ENCODE data around the gene KRT37.
"Not testable (repeated sequence)": the region's sequence is repeated elsewhere in the genome, so short reads cannot be mapped to it uniquely, and the experiment has no call there.

The KRT37 gene

GRCh38 chr17:41439375-41439774, 15.0 kb upstream of the KRT37 start:
- Histone ChIP-seq H3K36me3 (ENCODE audit: control insufficient read depth in 2 of 2, insufficient read depth in 2 of 2, low read length in 2 of 2) (no peaks in the 10 kb centered on the region), H3K27ac (ENCODE audit: low read depth in 2 of 2, low read length in 2 of 2) (no peak overlapping the region), H3K4me1 (ENCODE audit: control insufficient read depth in 2 of 2, insufficient read depth in 2 of 2, low read length in 2 of 2) (no peaks in the 10 kb centered on the region), H3K4me3 (ENCODE audit: low read length in 2 of 2) (no peak overlapping the region), H3K27me3 (ENCODE audit: control insufficient read depth in 2 of 2, insufficient read depth in 2 of 2, low read length in 2 of 2) (peaks cover 0 to 4% of the 10 kb centered on the region in 2 donors), H3K9me3 (ENCODE audit: control insufficient read depth in 2 of 2, low read length in 2 of 2) (no peaks in the 10 kb centered on the region), H3K9ac (ENCODE audit: low read depth in 1 of 2, low read length in 2 of 2) (no peak overlapping the region)

- Histone ChIP-seq H3K36me3 (ENCODE audit: control insufficient read depth in 2 of 2, insufficient read depth in 2 of 2, low read length in 2 of 2) (no peaks in the 10 kb centered on the region), H3K4me1 (ENCODE audit: control insufficient read depth in 2 of 2, insufficient read depth in 2 of 2, low read length in 2 of 2) (no peaks in the 10 kb centered on the region), H3K27me3 (ENCODE audit: control insufficient read depth in 2 of 2, insufficient read depth in 2 of 2, low read length in 2 of 2) (no peaks in the 10 kb centered on the region), H3K27ac (ENCODE audit: low read depth in 2 of 2, low read length in 2 of 2) (no peak overlapping the region), H3K9ac (ENCODE audit: low read depth in 1 of 2, low read length in 2 of 2) (no peak overlapping the region), H3K4me3 (ENCODE audit: low read length in 2 of 2) (no peak overlapping the region), H3K9me3 (ENCODE audit: control insufficient read depth in 2 of 2, low read length in 2 of 2) (no peaks in the 10 kb centered on the region)
Observed at GRCh38 chr17:41437769-41438168, 13.4 kb upstream of the KRT37 start.

- Histone ChIP-seq H3K4me1 (ENCODE audit: control insufficient read depth in 2 of 2, insufficient read depth in 2 of 2, low read length in 2 of 2) (no peaks in the 10 kb centered on the region), H3K4me3 (ENCODE audit: low read length in 2 of 2) (no peak overlapping the region), H3K27me3 (ENCODE audit: control insufficient read depth in 2 of 2, insufficient read depth in 2 of 2, low read length in 2 of 2) (no peaks in the 10 kb centered on the region), H3K9me3 (ENCODE audit: control insufficient read depth in 2 of 2, low read length in 2 of 2) (no peaks in the 10 kb centered on the region), H3K36me3 (ENCODE audit: control insufficient read depth in 2 of 2, insufficient read depth in 2 of 2, low read length in 2 of 2) (no peaks in the 10 kb centered on the region), H3K9ac (ENCODE audit: low read depth in 1 of 2, low read length in 2 of 2) (no peak overlapping the region), H3K27ac (ENCODE audit: low read depth in 2 of 2, low read length in 2 of 2) (no peak overlapping the region)
Observed at GRCh38 chr17:41437254-41437653, 12.9 kb upstream of the KRT37 start.

GRCh38 chr17:41434415-41434814, 10.0 kb upstream of the KRT37 start:
- H3K27ac ChIP-seq (ENCODE audit: low read depth in 2 of 2, low read length in 2 of 2), result no peak overlapping the region

GRCh38 chr17:41434005-41434404, 9.6 kb upstream of the KRT37 start:
- H3K27ac ChIP-seq (ENCODE audit: low read depth in 2 of 2, low read length in 2 of 2), result no peak overlapping the region
- H3K4me3 ChIP-seq (ENCODE audit: low read length in 2 of 2), result no peak overlapping the region
- no peaks in the 10 kb centered on the region for H3K36me3 ChIP-seq (ENCODE audit: control insufficient read depth in 2 of 2, insufficient read depth in 2 of 2, low read length in 2 of 2)

More at GRCh38 chr17:41434415-41434814, 10.0 kb upstream of the KRT37 start:
- Histone ChIP-seq H3K36me3 (ENCODE audit: control insufficient read depth in 2 of 2, insufficient read depth in 2 of 2, low read length in 2 of 2) (no peaks in the 10 kb centered on the region), H3K4me1 (ENCODE audit: control insufficient read depth in 2 of 2, insufficient read depth in 2 of 2, low read length in 2 of 2) (no peaks in the 10 kb centered on the region), H3K9me3 (ENCODE audit: control insufficient read depth in 2 of 2, low read length in 2 of 2) (no peaks in the 10 kb centered on the region), H3K4me3 (ENCODE audit: low read length in 2 of 2) (no peak overlapping the region), H3K9ac (ENCODE audit: low read depth in 1 of 2, low read length in 2 of 2) (no peak overlapping the region), H3K27me3 (ENCODE audit: control insufficient read depth in 2 of 2, insufficient read depth in 2 of 2, low read length in 2 of 2) (no peaks in the 10 kb centered on the region)

GRCh38 chr17:41433586-41433985, 9.2 kb upstream of the KRT37 start:
- H3K27me3 ChIP-seq (ENCODE audit: control insufficient read depth in 2 of 2, insufficient read depth in 2 of 2, low read length in 2 of 2), result no peaks in the 10 kb centered on the region
- no peak overlapping the region for H3K4me3 ChIP-seq (ENCODE audit: low read length in 2 of 2)
- H3K27ac ChIP-seq (ENCODE audit: low read depth in 2 of 2, low read length in 2 of 2), result no peak overlapping the region
- H3K9ac ChIP-seq (ENCODE audit: low read depth in 1 of 2, low read length in 2 of 2), result no peak overlapping the region
- no peaks in the 10 kb centered on the region for H3K9me3 ChIP-seq (ENCODE audit: control insufficient read depth in 2 of 2, low read length in 2 of 2)
- no peaks in the 10 kb centered on the region for H3K4me1 ChIP-seq (ENCODE audit: control insufficient read depth in 2 of 2, insufficient read depth in 2 of 2, low read length in 2 of 2)
- H3K36me3 ChIP-seq (ENCODE audit: control insufficient read depth in 2 of 2, insufficient read depth in 2 of 2, low read length in 2 of 2), result no peaks in the 10 kb centered on the region

More at GRCh38 chr17:41434005-41434404, 9.6 kb upstream of the KRT37 start:
- no peaks in the 10 kb centered on the region for H3K4me1 ChIP-seq (ENCODE audit: control insufficient read depth in 2 of 2, insufficient read depth in 2 of 2, low read length in 2 of 2)
- H3K27me3 ChIP-seq (ENCODE audit: control insufficient read depth in 2 of 2, insufficient read depth in 2 of 2, low read length in 2 of 2), result no peaks in the 10 kb centered on the region
- H3K9me3 ChIP-seq (ENCODE audit: control insufficient read depth in 2 of 2, low read length in 2 of 2), result no peaks in the 10 kb centered on the region
- H3K9ac ChIP-seq (ENCODE audit: low read depth in 1 of 2, low read length in 2 of 2), result no peak overlapping the region

GRCh38 chr17:41430376-41430775, 6.0 kb upstream of the KRT37 start:
- H3K36me3 ChIP-seq (ENCODE audit: control insufficient read depth in 2 of 2, insufficient read depth in 2 of 2, low read length in 2 of 2); H3K4me1 ChIP-seq (ENCODE audit: control insufficient read depth in 2 of 2, insufficient read depth in 2 of 2, low read length in 2 of 2); H3K4me3 ChIP-seq (ENCODE audit: low read length in 2 of 2); H3K27ac ChIP-seq (ENCODE audit: low read depth in 2 of 2, low read length in 2 of 2); H3K27me3 ChIP-seq (ENCODE audit: control insufficient read depth in 2 of 2, insufficient read depth in 2 of 2, low read length in 2 of 2); H3K9ac ChIP-seq (ENCODE audit: low read depth in 1 of 2, low read length in 2 of 2); H3K9me3 ChIP-seq (ENCODE audit: control insufficient read depth in 2 of 2, low read length in 2 of 2): not testable (repeated sequence)

GRCh38 chr17:41429667-41430066, 5.3 kb upstream of the KRT37 start:
- no peaks in the 10 kb centered on the region for H3K4me1 ChIP-seq (ENCODE audit: control insufficient read depth in 2 of 2, insufficient read depth in 2 of 2, low read length in 2 of 2)
- no peaks in the 10 kb centered on the region for H3K9me3 ChIP-seq (ENCODE audit: control insufficient read depth in 2 of 2, low read length in 2 of 2)
- no peak overlapping the region for H3K4me3 ChIP-seq (ENCODE audit: low read length in 2 of 2)

GRCh38 chr17:41428591-41429291, 4.4 kb upstream of the KRT37 start:
- Histone ChIP-seq H3K36me3 (ENCODE audit: control insufficient read depth in 2 of 2, insufficient read depth in 2 of 2, low read length in 2 of 2) (no peaks in the 10 kb centered on the region), H3K27me3 (ENCODE audit: control insufficient read depth in 2 of 2, insufficient read depth in 2 of 2, low read length in 2 of 2) (no peaks in the 10 kb centered on the region), H3K9me3 (ENCODE audit: control insufficient read depth in 2 of 2, low read length in 2 of 2) (no peaks in the 10 kb centered on the region), H3K27ac (ENCODE audit: low read depth in 2 of 2, low read length in 2 of 2) (no peak overlapping the region), H3K4me3 (ENCODE audit: low read length in 2 of 2) (no peak overlapping the region), H3K4me1 (ENCODE audit: control insufficient read depth in 2 of 2, insufficient read depth in 2 of 2, low read length in 2 of 2) (no peaks in the 10 kb centered on the region), H3K9ac (ENCODE audit: low read depth in 1 of 2, low read length in 2 of 2) (no peak overlapping the region)

More at GRCh38 chr17:41429667-41430066, 5.3 kb upstream of the KRT37 start:
- Histone ChIP-seq H3K27me3 (ENCODE audit: control insufficient read depth in 2 of 2, insufficient read depth in 2 of 2, low read length in 2 of 2) (no peaks in the 10 kb centered on the region), H3K27ac (ENCODE audit: low read depth in 2 of 2, low read length in 2 of 2) (no peak overlapping the region), H3K36me3 (ENCODE audit: control insufficient read depth in 2 of 2, insufficient read depth in 2 of 2, low read length in 2 of 2) (no peaks in the 10 kb centered on the region), H3K9ac (ENCODE audit: low read depth in 1 of 2, low read length in 2 of 2) (no peak overlapping the region)

- not testable (repeated sequence) for H3K36me3 ChIP-seq (ENCODE audit: control insufficient read depth in 2 of 2, insufficient read depth in 2 of 2, low read length in 2 of 2); H3K27ac ChIP-seq (ENCODE audit: low read depth in 2 of 2, low read length in 2 of 2); H3K27me3 ChIP-seq (ENCODE audit: control insufficient read depth in 2 of 2, insufficient read depth in 2 of 2, low read length in 2 of 2); H3K9me3 ChIP-seq (ENCODE audit: control insufficient read depth in 2 of 2, low read length in 2 of 2); H3K4me1 ChIP-seq (ENCODE audit: control insufficient read depth in 2 of 2, insufficient read depth in 2 of 2, low read length in 2 of 2); H3K9ac ChIP-seq (ENCODE audit: low read depth in 1 of 2, low read length in 2 of 2); H3K4me3 ChIP-seq (ENCODE audit: low read length in 2 of 2)
Observed at GRCh38 chr17:41422586-41422985, 1.8 kb downstream of the KRT37 start.

Data from mucosa of rectum (tissue), 2 donors.